Prostate gland (tissue), 2 donors: ENCODE measurements around the gene SYDE2. TPM values are rescaled to one million over a fixed set of nuclear protein-coding genes. Genes with fewer than 3 reads are reported as not detected.

Experiments
- DNase-seq: peaks from one replicate; pipeline ENCODE4 v3.0.0-alpha.2; 2019; ENCODE audit warnings: low spot score
- H3K27ac ChIP-seq, 2 donors: fragments of 200-600 bp; sonication (generic); 2 replicates each; pipeline ENCODE4 v1.5.1; 2017 to 2019
- H3K27me3 ChIP-seq: fragments of 200-600 bp; sonication (generic); replicated peaks from 2 replicates; pipeline ENCODE4 v1.5.1; 2019; ENCODE audit not compliant: insufficient read depth
- H3K36me3 ChIP-seq, 2 donors: fragments of 200-600 bp; sonication (generic); 1 replicate in 1 of 2; 2 replicates in 1 of 2; pipeline versions ENCODE4 v1.5.1 to v1.8.1; 2017 to 2019
- H3K4me1 ChIP-seq: fragments of 200-600 bp; sonication (generic); replicated peaks from 2 replicates; pipeline ENCODE4 v1.5.1; 2019
- H3K4me3 ChIP-seq, 2 donors: fragments of 200-600 bp; sonication (generic); 2 replicates each; pipeline ENCODE4 v1.5.1; 2017 to 2019
- H3K9me3 ChIP-seq: fragments of 200-600 bp; sonication (generic); 2 replicates; pipeline ENCODE4 v1.5.1; 2017
- CTCF ChIP-seq, 4 experiments: fragments of 200-600 bp in 2 of 4; fragments of 450-650 bp in 2 of 4; sonication (generic) in 2 of 4; IDR thresholded peaks; 1 replicate in 3 of 4; 2 replicates in 1 of 4; pipeline ENCODE4 v1.5.1; 2016 to 2019; ENCODE audit warnings: antibody characterized with exemption in 4 of 4, mild to moderate bottlenecking in 2 of 4, moderate library complexity in 2 of 4
- POLR2A ChIP-seq: fragments of 450-650 bp; IDR thresholded peaks from one replicate; pipeline ENCODE4 v1.6.1; 2016; ENCODE audit warnings: antibody characterized with exemption, mild to moderate bottlenecking
- POLR2AphosphoS5 ChIP-seq: sonication (generic); formaldehyde crosslinking; IDR thresholded peaks from one replicate; pipeline ENCODE4 v1.6.1; 2017; ENCODE audit warnings: antibody characterized with exemption
- WGBS: methylation state at CpG from one replicate; pipeline ENCODE4 v1.1.5; 2018; 5-methylcytosine and 5-hydroxymethylcytosine counted together
- intact Hi-C: fragments of 100-400 bp; cut with DNase I; formaldehyde crosslinking; loops from one replicate; pipeline ENCODE4 v1.14.2; 2022
- total RNA-seq, 2 donors: library from RNA; depleted of rRNA; stranded (reverse); fragments of >200 nt; gene quantifications; one replicate each; pipeline ENCODE4 v1.1.0, GENCODE V29; 2016

The SYDE2 gene
- total RNA-seq, 2 donors from 2014 or later: 6.6 to 8.4 TPM

GRCh38 chr1:85224295-85224694 lies 23.5 kb upstream of the SYDE2 start:
- H3K36me3 ChIP-seq: no peaks in the 10 kb centered on the region
- H3K4me1 ChIP-seq: no peaks in the 10 kb centered on the region
- peak overlapping the region in 1 of 2 donors; percentile 11 for H3K27ac ChIP-seq
- no peak overlapping the region for H3K4me3 ChIP-seq
- intact Hi-C loops: no loop called here
- TF ChIP-seq POLR2AphosphoS5 (no peak), POLR2A (no peak), CTCF (IDR thresholded peaks at IDR 0.05) (no peak)
- no peak for DNase-seq
- H3K27me3 ChIP-seq: no peaks in the 10 kb centered on the region
- no peaks in the 10 kb centered on the region for H3K9me3 ChIP-seq

- no peaks in the 10 kb centered on the region for H3K27me3 ChIP-seq
- no peak overlapping the region for H3K27ac ChIP-seq
- no peaks in the 10 kb centered on the region for H3K9me3 ChIP-seq
- H3K4me3 ChIP-seq: no peak overlapping the region
- TF ChIP-seq POLR2AphosphoS5: no peak
- TF ChIP-seq CTCF (IDR thresholded peaks at IDR 0.05): no peak
- TF ChIP-seq POLR2A: no peak
- WGBS: 76% methylated on average over 5 of the region's 5 CpGs
- intact Hi-C loops: no loop called here
- DNase-seq: no peak
- no peaks in the 10 kb centered on the region for H3K36me3 ChIP-seq
- no peaks in the 10 kb centered on the region for H3K4me1 ChIP-seq
Observed at GRCh38 chr1:85223334-85223733, 22.5 kb upstream of the SYDE2 start.

GRCh38 chr1:85220756-85221201 lies 20.0 kb upstream of the SYDE2 start:
- WGBS: 11% methylated on average over 7 of the region's 7 CpGs
- Histone ChIP-seq H3K4me3 (no peak overlapping the region), H3K27ac (no peak overlapping the region)

GRCh38 chr1:85219853-85220610 lies 19.2 kb upstream of the SYDE2 start:
- H3K9me3 ChIP-seq: no peaks in the 10 kb centered on the region
- 92% methylated on average over 2 of the region's 2 CpGs for WGBS
- H3K4me1 ChIP-seq: no peaks in the 10 kb centered on the region
- H3K4me3 ChIP-seq: no peak overlapping the region
- DNase-seq: no peak
- intact Hi-C loops: no loop called here
- no peaks in the 10 kb centered on the region for H3K27me3 ChIP-seq
- TF ChIP-seq CTCF (IDR thresholded peaks at IDR 0.05) (no peak), POLR2A (no peak), POLR2AphosphoS5 (no peak)
- no peaks in the 10 kb centered on the region for H3K36me3 ChIP-seq
- H3K27ac ChIP-seq: no peak overlapping the region

More at GRCh38 chr1:85220756-85221201, 20.0 kb upstream of the SYDE2 start:
- Histone ChIP-seq H3K4me1 (no peaks in the 10 kb centered on the region), H3K9me3 (no peaks in the 10 kb centered on the region), H3K27me3 (no peaks in the 10 kb centered on the region), H3K36me3 (no peaks in the 10 kb centered on the region)
- DNase-seq: no peak
- intact Hi-C loops: no loop called here
- TF ChIP-seq POLR2AphosphoS5: no peak
- TF ChIP-seq POLR2A: no peak
- no peak for TF ChIP-seq CTCF (IDR thresholded peaks at IDR 0.05)

DNA sequence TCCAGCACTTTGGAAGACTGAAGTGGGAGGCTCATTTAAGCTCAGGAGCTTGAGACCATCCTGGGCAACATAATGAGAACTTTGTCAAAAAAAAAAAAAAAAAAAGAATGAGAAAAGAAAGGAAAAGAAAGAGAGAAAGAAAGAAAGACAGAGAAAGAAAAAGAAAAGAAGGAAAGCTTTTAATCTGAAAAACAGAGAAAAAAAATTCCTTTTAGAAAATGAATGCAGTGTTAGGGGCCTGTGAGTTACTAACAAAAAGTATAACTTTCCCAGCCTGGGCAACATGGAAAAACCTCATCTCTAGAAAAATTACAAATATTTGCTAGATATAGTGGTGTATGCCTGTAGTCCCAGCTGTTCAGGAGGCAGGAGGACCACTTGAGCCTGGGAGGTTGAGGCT lies 15.9 kb upstream of the SYDE2 start:
- no peaks in the 10 kb centered on the region for H3K36me3 ChIP-seq
- H3K4me1 ChIP-seq: no peaks in the 10 kb centered on the region
- no peak for TF ChIP-seq POLR2AphosphoS5
- no peak for TF ChIP-seq POLR2A
- TF ChIP-seq CTCF (IDR thresholded peaks at IDR 0.05): no peak
- no peaks in the 10 kb centered on the region for H3K27me3 ChIP-seq
- H3K4me3 ChIP-seq: no peak overlapping the region
- no peak overlapping the region for H3K27ac ChIP-seq
- DNase-seq: no peak
- H3K9me3 ChIP-seq: no peaks in the 10 kb centered on the region
- intact Hi-C loops: no loop called here
